ENCODE results near the gene KCNK16.

- no peak for TF ChIP-seq POLR2A (IDR thresholded peaks at IDR 0.05)
- TF ChIP-seq CTCF (IDR thresholded peaks at IDR 0.05) = no peak
Measured at GRCh38 chr6:39333644-39334438, 11.3 kb upstream of the KCNK16 start.

Measured in body of pancreas (tissue), 4 donors.